ENCODE results near the gene UNK. TPM values are rescaled to one million over a fixed set of nuclear protein-coding genes. Genes with fewer than 3 reads are reported as not detected.
A peak's percentile ranks its signal among the peaks of the same experiment; 100 is the strongest.

UNK gene
- total and polyA plus RNA-seq, 2 of the 13 experiments (the other 11 are each of a cell fraction or from before 2014, with no cell fraction given), result 31.6 to 33.0 TPM

GRCh38 chr17:75845058-75845711 lies 60.6 kb downstream of the UNK start (continued):
- TF ChIP-seq SNAPC4 (CRISPR knock-in tag; IDR thresholded peaks at IDR 0.05) (no peak), TIGD3 (CRISPR knock-in tag; IDR thresholded peaks at IDR 0.05; ENCODE audit: borderline replicate concordance) (peak; percentile 96; the same call in 1 of the 2 replicates), MATR3 (CRISPR knock-in tag; IDR thresholded peaks at IDR 0.05) (peak; percentile 87; the same call in 1 of the 2 replicates), ZNF17 (CRISPR knock-in tag; IDR thresholded peaks at IDR 0.05) (no peak), NBN (conservative IDR thresholded peaks at IDR 0.05) (no peak), CENPX (CRISPR knock-in tag; IDR thresholded peaks at IDR 0.05) (no peak), ZNF10 (CRISPR knock-in tag; IDR thresholded peaks at IDR 0.05; ENCODE audit: borderline replicate concordance, low read depth) (no peak), ZNF282 (IDR thresholded peaks at IDR 0.05; ENCODE audit: partially characterized antibody) (no peak), MIER2 (CRISPR knock-in tag; IDR thresholded peaks at IDR 0.05) (0 out of 2 replicates have a peak, but pooled peaks have one; percentile 44), SAP130 (CRISPR knock-in tag; IDR thresholded peaks at IDR 0.05; ENCODE audit: low read depth) (peak; percentile 56), PLRG1 (conservative IDR thresholded peaks at IDR 0.05) (no peak), ISL2 (CRISPR knock-in tag; IDR thresholded peaks at IDR 0.05) (peak; percentile 40), NFYB (CRISPR knock-in tag; IDR thresholded peaks at IDR 0.05) (no peak), HOXA5 (CRISPR knock-in tag; IDR thresholded peaks at IDR 0.05) (no peak), MEIS1 (CRISPR knock-in tag; IDR thresholded peaks at IDR 0.05; ENCODE audit: borderline replicate concordance) (peak; percentile 67; the same call in 1 of the 2 replicates)
- TF ChIP-seq, protein P1, sequence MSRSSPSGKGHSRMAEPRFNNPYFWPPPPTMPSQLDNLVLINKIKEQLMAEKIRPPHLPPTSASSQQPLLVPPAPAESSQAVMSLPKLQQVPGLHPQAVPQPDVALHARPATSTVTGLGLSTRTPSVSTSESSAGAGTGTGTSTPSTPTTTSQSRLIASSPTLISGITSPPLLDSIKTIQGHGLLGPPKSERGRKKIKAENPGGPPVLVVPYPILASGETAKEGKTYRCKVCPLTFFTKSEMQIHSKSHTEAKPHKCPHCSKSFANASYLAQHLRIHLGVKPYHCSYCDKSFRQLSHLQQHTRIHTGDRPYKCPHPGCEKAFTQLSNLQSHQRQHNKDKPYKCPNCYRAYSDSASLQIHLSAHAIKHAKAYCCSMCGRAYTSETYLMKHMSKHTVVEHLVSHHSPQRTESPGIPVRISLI (CRISPR knock-in tag; IDR thresholded peaks at IDR 0.05; ENCODE audit: borderline replicate concordance), result no peak
- TF ChIP-seq, protein P2, sequence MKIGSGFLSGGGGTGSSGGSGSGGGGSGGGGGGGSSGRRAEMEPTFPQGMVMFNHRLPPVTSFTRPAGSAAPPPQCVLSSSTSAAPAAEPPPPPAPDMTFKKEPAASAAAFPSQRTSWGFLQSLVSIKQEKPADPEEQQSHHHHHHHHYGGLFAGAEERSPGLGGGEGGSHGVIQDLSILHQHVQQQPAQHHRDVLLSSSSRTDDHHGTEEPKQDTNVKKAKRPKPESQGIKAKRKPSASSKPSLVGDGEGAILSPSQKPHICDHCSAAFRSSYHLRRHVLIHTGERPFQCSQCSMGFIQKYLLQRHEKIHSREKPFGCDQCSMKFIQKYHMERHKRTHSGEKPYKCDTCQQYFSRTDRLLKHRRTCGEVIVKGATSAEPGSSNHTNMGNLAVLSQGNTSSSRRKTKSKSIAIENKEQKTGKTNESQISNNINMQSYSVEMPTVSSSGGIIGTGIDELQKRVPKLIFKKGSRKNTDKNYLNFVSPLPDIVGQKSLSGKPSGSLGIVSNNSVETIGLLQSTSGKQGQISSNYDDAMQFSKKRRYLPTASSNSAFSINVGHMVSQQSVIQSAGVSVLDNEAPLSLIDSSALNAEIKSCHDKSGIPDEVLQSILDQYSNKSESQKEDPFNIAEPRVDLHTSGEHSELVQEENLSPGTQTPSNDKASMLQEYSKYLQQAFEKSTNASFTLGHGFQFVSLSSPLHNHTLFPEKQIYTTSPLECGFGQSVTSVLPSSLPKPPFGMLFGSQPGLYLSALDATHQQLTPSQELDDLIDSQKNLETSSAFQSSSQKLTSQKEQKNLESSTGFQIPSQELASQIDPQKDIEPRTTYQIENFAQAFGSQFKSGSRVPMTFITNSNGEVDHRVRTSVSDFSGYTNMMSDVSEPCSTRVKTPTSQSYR (CRISPR knock-in tag; IDR thresholded peaks at IDR 0.05; ENCODE audit: borderline replicate concordance), result peak; percentile 95
- TF ChIP-seq, protein P3, sequence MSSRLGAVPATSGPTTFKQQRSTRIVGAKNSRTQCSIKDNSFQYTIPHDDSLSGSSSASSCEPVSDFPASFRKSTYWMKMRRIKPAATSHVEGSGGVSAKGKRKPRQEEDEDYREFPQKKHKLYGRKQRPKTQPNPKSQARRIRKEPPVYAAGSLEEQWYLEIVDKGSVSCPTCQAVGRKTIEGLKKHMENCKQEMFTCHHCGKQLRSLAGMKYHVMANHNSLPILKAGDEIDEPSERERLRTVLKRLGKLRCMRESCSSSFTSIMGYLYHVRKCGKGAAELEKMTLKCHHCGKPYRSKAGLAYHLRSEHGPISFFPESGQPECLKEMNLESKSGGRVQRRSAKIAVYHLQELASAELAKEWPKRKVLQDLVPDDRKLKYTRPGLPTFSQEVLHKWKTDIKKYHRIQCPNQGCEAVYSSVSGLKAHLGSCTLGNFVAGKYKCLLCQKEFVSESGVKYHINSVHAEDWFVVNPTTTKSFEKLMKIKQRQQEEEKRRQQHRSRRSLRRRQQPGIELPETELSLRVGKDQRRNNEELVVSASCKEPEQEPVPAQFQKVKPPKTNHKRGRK (CRISPR knock-in tag; IDR thresholded peaks at IDR 0.05), result no peak

Measured in HepG2 (cell line).